Stimulated activated CD8-positive, alpha-beta memory T cell treated with anti-CD3 and anti-CD28 coated beads, Interleukin-12 subunit alpha, Interleukin-12 subunit beta, amount 100 ng/mL, for 24 hours (primary cell): ENCODE data around the gene OMA1.

Experiments used
- DNase-seq: peaks from one replicate; pipeline ENCODE4 v3.0.0-alpha.2; 2020; ENCODE audit errors: extremely low read depth

OMA1 gene

DNA sequence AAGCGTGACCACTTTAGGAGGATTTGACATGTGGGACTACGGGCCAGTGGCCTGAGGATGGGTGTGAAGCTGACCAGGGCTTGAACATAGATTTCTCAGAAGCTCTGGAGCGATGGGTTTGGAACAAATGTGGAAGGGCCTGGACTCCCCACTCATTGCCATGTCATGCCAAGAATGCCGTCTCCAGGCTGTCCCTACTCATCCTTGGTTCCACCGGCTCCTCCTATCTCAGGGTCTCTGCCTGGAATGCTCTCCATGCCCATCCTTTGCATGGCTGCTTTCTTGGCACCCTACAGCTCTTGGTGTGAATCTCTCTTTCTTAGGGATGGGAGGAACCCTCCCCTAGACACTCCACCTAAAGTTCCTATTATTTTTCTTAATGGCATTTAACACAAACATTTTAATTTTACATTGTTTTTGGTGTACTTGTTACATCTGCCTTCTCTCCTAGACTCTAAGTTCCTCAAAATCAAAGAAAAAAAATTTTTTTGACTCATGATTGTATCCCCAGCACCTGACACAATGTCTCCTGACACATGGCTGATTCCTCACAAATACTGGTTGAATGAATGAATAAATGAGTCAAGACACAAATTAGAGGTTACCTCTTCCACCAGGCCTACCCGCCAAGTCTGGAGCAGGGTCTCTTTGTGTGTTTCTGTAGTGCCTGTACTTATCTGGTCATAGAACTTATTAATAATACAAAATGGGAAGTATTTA lies 114.5 kb downstream of the OMA1 start:
- no peak for DNase-seq
